Fibroblast of lung (primary cell): ENCODE results near the gene TPMT. TPM values are rescaled to one million over a fixed set of nuclear protein-coding genes. Genes with fewer than 3 reads are reported as not detected.

Source experiments
- DNase-seq, 2 donors: peaks; one replicate each; pipeline versions ENCODE4 v3.0.0 to v3.0.0-alpha.2; 2010; ENCODE audit warnings: low read depth in 2 of 2
- H2AFZ ChIP-seq: 2 replicates; pipeline ENCODE4 v1.5.1; 2012; ENCODE audit warnings: low read length, control low read depth, inconsistent platforms
- H3K27ac ChIP-seq: 2 replicates; pipeline ENCODE4 v1.5.1; 2011; ENCODE audit warnings: low read length, control low read depth; ENCODE audit not compliant: insufficient read depth
- H3K27me3 ChIP-seq: 2 replicates; pipeline ENCODE4 v1.5.1; 2011; ENCODE audit warnings: mild to moderate bottlenecking, low read length; ENCODE audit not compliant: control insufficient read depth, insufficient read depth
- H3K36me3 ChIP-seq: 2 replicates; pipeline ENCODE4 v1.5.1; 2011; ENCODE audit warnings: low read length; ENCODE audit not compliant: control insufficient read depth, insufficient read depth
- H3K4me1 ChIP-seq: 2 replicates; pipeline ENCODE4 v1.5.1; 2011; ENCODE audit warnings: low read length; ENCODE audit not compliant: control insufficient read depth, insufficient read depth; ENCODE audit errors: extremely low read depth
- H3K4me2 ChIP-seq: 2 replicates; pipeline ENCODE4 v1.5.1; 2011; ENCODE audit warnings: low read length, control low read depth; ENCODE audit not compliant: insufficient read depth; ENCODE audit errors: extremely low read depth
- H3K4me3 ChIP-seq, 4 experiments: fragments of 200-600 bp in 1 of 4; sonication (generic) in 1 of 4; replicated peaks in 1 of 4; 2 replicates each; pipeline ENCODE4 v1.5.1; 2011 to 2016; ENCODE audit warnings: low read length in 4 of 4, low read depth in 3 of 4, mild to moderate bottlenecking in 3 of 4, control low read depth in 2 of 4, inconsistent platforms in 1 of 4, mixed read lengths in 1 of 4; ENCODE audit not compliant: insufficient read depth in 1 of 4; ENCODE audit errors: control extremely low read depth in 1 of 4
- H3K79me2 ChIP-seq: 2 replicates; pipeline ENCODE4 v1.5.1; 2012; ENCODE audit warnings: mild to moderate bottlenecking, low read length, inconsistent platforms; ENCODE audit not compliant: control insufficient read depth, insufficient read depth
- H3K9ac ChIP-seq: 2 replicates; pipeline ENCODE4 v1.5.1; 2011; ENCODE audit warnings: mild to moderate bottlenecking, low read length, control low read depth; ENCODE audit not compliant: insufficient read depth
- H3K9me3 ChIP-seq: 2 replicates; pipeline ENCODE4 v1.5.1; 2012; ENCODE audit warnings: low read depth, low read length; ENCODE audit not compliant: control insufficient read depth, insufficient read depth
- H4K20me1 ChIP-seq: 2 replicates; pipeline ENCODE4 v1.5.1; 2011; ENCODE audit warnings: low read length; ENCODE audit not compliant: control insufficient read depth, insufficient read depth; ENCODE audit errors: extremely low read depth
- CTCF ChIP-seq, 2 donors: IDR thresholded peaks in 1 of 2; conservative IDR thresholded peaks in 1 of 2; 1 replicate in 1 of 2; 2 replicates in 1 of 2; pipeline ENCODE4 v1.5.1; 2011 to 2012; ENCODE audit warnings: low read length in 2 of 2, control low read depth in 1 of 2, inconsistent platforms in 1 of 2, low read depth in 1 of 2, mild to moderate bottlenecking in 1 of 2
- EZH2 ChIP-seq: IDR thresholded peaks from 2 replicates; pipeline ENCODE4 v1.5.1; 2012; ENCODE audit warnings: low read length, control low read depth, mild to moderate bottlenecking; ENCODE audit errors: missing control alignments
- polyA plus RNA-seq, 2 donors: library from polyadenylated mRNA; depleted of rRNA in 1 of 2; stranded (reverse) in 1 of 2; unstranded in 1 of 2; fragments of >200 nt; gene quantifications; 2 replicates each; pipeline ENCODE4 v1.2.1, GENCODE V29; 2011 to 2012; ENCODE audit warnings: missing spikeins in 1 of 2
- total RNA-seq: library from RNA; depleted of rRNA; stranded (reverse); fragments of >200 nt; gene quantifications from 2 replicates; pipeline ENCODE4 v1.2.1, GENCODE V29; 2014

TPMT gene
- total and polyA plus RNA-seq, 2 donors (not counting 1 experiment from before 2014, with no cell fraction given) = 17.5 to 20.2 TPM

DNA sequence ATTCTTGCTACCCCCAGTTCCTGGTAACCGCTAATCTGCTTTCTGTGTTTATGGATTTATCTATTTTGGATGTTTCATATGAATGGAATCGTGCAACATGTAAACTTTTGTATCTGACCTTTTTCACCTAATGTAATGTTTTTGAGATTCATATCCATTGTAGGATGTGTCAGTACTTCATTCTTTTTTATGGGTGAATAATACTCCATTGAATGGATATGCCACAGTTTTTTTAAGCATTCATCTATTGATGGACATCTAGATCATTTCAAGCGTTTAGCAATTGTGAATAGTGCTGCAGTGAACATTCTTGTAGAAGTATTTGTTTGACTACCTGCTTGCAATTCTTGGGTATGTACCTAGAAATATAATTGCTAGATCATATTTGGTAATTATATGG lies 13.4 kb upstream of the TPMT start:
- no peak overlapping the region for H3K4me3 ChIP-seq
- no peak for DNase-seq
- no peak overlapping the region for H3K9ac ChIP-seq
- no peak overlapping the region for H2AFZ ChIP-seq
- no peak overlapping the region for H3K27ac ChIP-seq
- H3K79me2 ChIP-seq = no peaks in the 10 kb centered on the region
- H3K9me3 ChIP-seq = no peaks in the 10 kb centered on the region
- no peaks in the 10 kb centered on the region for H3K27me3 ChIP-seq
- H4K20me1 ChIP-seq = no peaks in the 10 kb centered on the region
- no peaks in the 10 kb centered on the region for H3K4me1 ChIP-seq
- no peak overlapping the region for H3K4me2 ChIP-seq
- TF ChIP-seq EZH2 = no peak
- no peaks in the 10 kb centered on the region for H3K36me3 ChIP-seq

GRCh38 chr6:18166312-18167036 lies 11.6 kb upstream of the TPMT start:
- H3K27me3 ChIP-seq = no peaks in the 10 kb centered on the region
- no peak overlapping the region for H2AFZ ChIP-seq
- TF ChIP-seq EZH2 (no peak), CTCF (conservative IDR thresholded peaks at IDR 0.05 in 1 of 2, IDR thresholded peaks at IDR 0.05 in 1 of 2; ENCODE audit: low read depth in 1 of 2, low read length in 2 of 2) (no peak)
- H3K4me2 ChIP-seq = no peak overlapping the region
- no peaks in the 10 kb centered on the region for H4K20me1 ChIP-seq
- H3K4me3 ChIP-seq = no peak overlapping the region
- DNase-seq = peak in 1 of 2 donors; percentile 51
- H3K9me3 ChIP-seq = no peaks in the 10 kb centered on the region
- H3K79me2 ChIP-seq = no peaks in the 10 kb centered on the region
- H3K9ac ChIP-seq = no peak overlapping the region
- no peaks in the 10 kb centered on the region for H3K4me1 ChIP-seq
- H3K27ac ChIP-seq = no peak overlapping the region
- no peaks in the 10 kb centered on the region for H3K36me3 ChIP-seq

- Histone ChIP-seq H3K4me2 (no peak overlapping the region), H2AFZ (no peak overlapping the region), H3K27ac (no peak overlapping the region), H3K9ac (no peak overlapping the region), H3K4me1 (no peaks in the 10 kb centered on the region), H3K9me3 (no peaks in the 10 kb centered on the region), H3K4me3 (no peak overlapping the region), H3K79me2 (no peaks in the 10 kb centered on the region), H4K20me1 (no peaks in the 10 kb centered on the region), H3K27me3 (no peaks in the 10 kb centered on the region), H3K36me3 (no peaks in the 10 kb centered on the region)
- TF ChIP-seq EZH2 (no peak), CTCF (conservative IDR thresholded peaks at IDR 0.05 in 1 of 2, IDR thresholded peaks at IDR 0.05 in 1 of 2; ENCODE audit: low read depth in 1 of 2, low read length in 2 of 2) (no peak)
- DNase-seq = no peak
Measured at GRCh38 chr6:18165751-18166150, 10.9 kb upstream of the TPMT start.
